GM19468 (cell line): ENCODE results near the gene CD3E.
A peak's percentile ranks its signal among the peaks of the same experiment; 100 is the strongest.

ENCODE experiments used
- ATAC-seq: cut with Tn5 transposase; IDR thresholded peaks from one replicate; pipeline ENCODE4 v1.9.1; 2021; ENCODE audit warnings: mild to moderate bottlenecking, moderate library complexity, moderate number of reproducible peaks; ENCODE audit not compliant: unreplicated experiment; ENCODE audit errors: extremely low read depth

Gene CD3E

GRCh38 chr11:118320515-118320914 lies 16.0 kb downstream of the CD3E start:
- ATAC-seq, result no peak

- no peak for ATAC-seq
These were observed 17.0 kb downstream of the CD3E start for GRCh38 chr11:118321386-118322082.

- no peak for ATAC-seq
These were observed 18.2 kb downstream of the CD3E start for GRCh38 chr11:118322721-118323120.

GRCh38 chr11:118325283-118325682 lies 20.8 kb downstream of the CD3E start:
- no peak for ATAC-seq

- no peak for ATAC-seq
These were observed 24.2 kb downstream of the CD3E start for GRCh38 chr11:118328745-118329144.

GRCh38 chr11:118334745-118335144 lies 30.2 kb downstream of the CD3E start:
- ATAC-seq, result no peak

- no peak for ATAC-seq
These were observed 34.1 kb downstream of the CD3E start for GRCh38 chr11:118338637-118339061.

- ATAC-seq, result no peak
These were observed 34.9 kb downstream of the CD3E start for GRCh38 chr11:118339281-118339961.

GRCh38 chr11:118340449-118340848 lies 35.9 kb downstream of the CD3E start:
- no peak for ATAC-seq

GRCh38 chr11:118341261-118341660 lies 36.7 kb downstream of the CD3E start:
- no peak for ATAC-seq

GRCh38 chr11:118341815-118342489 lies 37.4 kb downstream of the CD3E start:
- ATAC-seq, result no peak

GRCh38 chr11:118342503-118343161 lies 38.1 kb downstream of the CD3E start, which contains the start of gene CD3D:
CD3D (minus strand) TSS chr11:118342705; CDS start chr11:118342607, 98 bp downstream.
- no peak for ATAC-seq

- no peak for ATAC-seq
These were observed 38.7 kb downstream of the CD3E start for GRCh38 chr11:118343248-118343647.

GRCh38 chr11:118343981-118344515 lies 39.5 kb downstream of the CD3E start, which contains the start of gene CD3G:
CD3G (plus strand) TSS chr11:118344344; CDS start chr11:118344424, 80 bp downstream.
- ATAC-seq, result no peak

GRCh38 chr11:118349475-118349874 lies 44.9 kb downstream of the CD3E start:
- ATAC-seq, result no peak

- no peak for ATAC-seq
These were observed 48.7 kb downstream of the CD3E start for GRCh38 chr11:118353084-118353710.

- no peak for ATAC-seq
These were observed 53.5 kb downstream of the CD3E start for GRCh38 chr11:118358071-118358470.

GRCh38 chr11:118359295-118359958 lies 54.9 kb downstream of the CD3E start, which contains the start of gene UBE4A:
UBE4A (plus strand) TSS chr11:118359600; CDS start chr11:118365081, 5,481 bp downstream.
- peak; percentile 70 for ATAC-seq

GRCh38 chr11:118364956-118365615 lies 60.6 kb downstream of the CD3E start:
- ATAC-seq, result no peak
